ENCODE measurements around the gene MIER2. TPM values are rescaled to one million over a fixed set of nuclear protein-coding genes. Genes with fewer than 3 reads are reported as not detected.

MIER2 gene
- total RNA-seq, 1 donor from 2014 or later = 50.5 TPM

GRCh38 chr19:292951-293350 lies 51.6 kb downstream of the MIER2 start:
- DNase-seq (ENCODE audit: low spot score in 2 of 2, unreplicated experiment in 2 of 2) = no peak
- Mint-ChIP-seq H3K27ac (no peak overlapping the region), H3K4me1 (peaks cover 19% of the 10 kb centered on the region), H3K9me3 (no peaks in the 10 kb centered on the region), H3K36me3 (no peaks in the 10 kb centered on the region), H3K4me3 (peak overlapping the region; percentile 45), H3K27me3 (ENCODE audit: low read depth) (peaks cover 71% of the 10 kb centered on the region)
- TF ChIP-seq CTCF (IDR thresholded peaks at IDR 0.05; ENCODE audit: unreplicated experiment) = no peak

DNA sequence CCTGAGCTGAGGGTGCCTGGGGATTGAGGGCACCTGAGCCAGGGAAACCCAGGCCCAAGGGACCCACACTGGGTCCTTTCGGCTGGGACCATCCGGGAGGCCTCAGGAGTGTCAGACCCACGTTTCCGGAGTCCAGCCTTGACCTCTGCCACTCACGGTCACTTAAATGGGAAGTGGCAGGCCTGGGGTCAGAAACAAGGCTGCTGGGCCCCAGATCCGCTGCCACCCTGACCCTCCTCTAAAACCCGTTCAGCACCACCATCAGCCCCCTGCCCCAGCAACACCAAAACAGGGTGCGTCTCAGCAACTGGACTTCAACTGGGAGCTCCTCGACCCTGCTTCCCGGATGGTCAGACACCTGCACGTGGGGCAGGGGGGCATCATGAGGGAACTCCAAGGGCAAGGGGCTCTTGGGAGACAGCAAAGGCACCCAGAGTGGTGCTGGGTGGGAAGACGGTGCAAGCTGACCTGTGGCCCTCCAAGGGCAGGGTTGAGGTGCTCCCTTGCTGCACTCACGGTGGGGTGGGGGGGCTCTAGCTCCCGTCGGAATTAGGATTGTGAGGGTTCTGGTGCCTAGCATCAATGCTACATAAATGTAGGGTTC lies 52.2 kb downstream of the MIER2 start:
- DNase-seq (ENCODE audit: low spot score in 2 of 2, unreplicated experiment in 2 of 2) = no peak
- Mint-ChIP-seq H3K36me3 (no peaks in the 10 kb centered on the region), H3K9me3 (no peaks in the 10 kb centered on the region), H3K4me1 (peaks cover 19% of the 10 kb centered on the region), H3K4me3 (peak overlapping the region; percentile 45), H3K27ac (no peak overlapping the region), H3K27me3 (ENCODE audit: low read depth) (peaks cover 72% of the 10 kb centered on the region)
- no peak for TF ChIP-seq CTCF (IDR thresholded peaks at IDR 0.05; ENCODE audit: unreplicated experiment)

DNA sequence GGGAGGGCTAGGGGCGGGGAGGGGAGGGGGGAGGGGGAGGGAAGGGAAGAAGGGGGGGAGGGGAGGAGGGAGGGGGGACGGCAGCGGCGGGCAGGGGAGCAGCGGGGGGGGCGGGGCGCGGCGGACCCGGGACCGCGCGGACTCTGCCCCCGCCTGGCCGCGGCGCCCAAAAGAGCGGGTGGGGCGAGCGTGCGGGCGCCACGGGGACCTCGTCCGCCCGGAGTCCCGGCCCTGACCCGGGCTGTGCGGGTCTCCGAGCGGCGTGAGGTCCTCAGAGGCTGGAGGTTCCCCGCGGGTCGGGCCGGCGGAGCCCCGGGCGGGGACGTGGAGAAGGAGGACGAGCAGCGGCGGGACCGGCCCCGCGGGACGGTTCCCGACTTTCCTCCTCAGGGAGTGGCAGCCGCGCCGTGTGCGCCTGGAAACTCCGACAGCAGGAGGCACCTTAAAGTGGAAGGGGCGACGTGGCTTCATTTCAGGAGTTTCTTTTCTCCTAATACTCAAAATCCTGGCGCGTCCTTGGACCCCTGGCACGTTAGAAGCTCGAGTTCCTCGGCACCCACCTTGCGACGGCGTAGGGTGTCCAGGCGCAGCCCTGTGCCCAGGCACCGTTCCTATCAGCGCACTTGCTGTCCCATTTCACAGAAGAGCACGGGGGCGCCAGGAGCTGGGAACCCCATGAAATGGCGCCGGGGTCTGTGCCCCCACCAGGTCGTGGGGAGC lies 52.9 kb downstream of the MIER2 start:
- H3K27ac Mint-ChIP-seq = no peak overlapping the region
- DNase-seq (ENCODE audit: low spot score in 2 of 2, unreplicated experiment in 2 of 2) = no peak
- no peaks in the 10 kb centered on the region for H3K36me3 Mint-ChIP-seq
- H3K4me3 Mint-ChIP-seq = peak overlapping the region; percentile 20
- no peak for TF ChIP-seq CTCF (IDR thresholded peaks at IDR 0.05; ENCODE audit: unreplicated experiment)
- peaks cover 76% of the 10 kb centered on the region for H3K27me3 Mint-ChIP-seq (ENCODE audit: low read depth)
- H3K4me1 Mint-ChIP-seq = peaks cover 19% of the 10 kb centered on the region
- H3K9me3 Mint-ChIP-seq = no peaks in the 10 kb centered on the region

- H3K36me3 Mint-ChIP-seq = no peaks in the 10 kb centered on the region
- no peak for TF ChIP-seq CTCF (IDR thresholded peaks at IDR 0.05; ENCODE audit: unreplicated experiment)
- no peak within 1 kb of the TSS for H3K27ac Mint-ChIP-seq
- peak within 1 kb of the TSS; percentile 51 for H3K4me3 Mint-ChIP-seq
- DNase-seq (ENCODE audit: low spot score in 2 of 2, unreplicated experiment in 2 of 2) = no peak
- peaks cover 71% of the 10 kb centered on the region for H3K27me3 Mint-ChIP-seq (ENCODE audit: low read depth)
- H3K9me3 Mint-ChIP-seq = no peaks in the 10 kb centered on the region
- peaks cover 19% of the 10 kb centered on the region for H3K4me1 Mint-ChIP-seq
Measured at GRCh38 chr19:291006-291521, 53.5 kb downstream of the MIER2 start, which contains the start of gene PLPP2. TSS of gene PLPP2 (minus strand) at chr19:291403. CDS start at chr19:291336, 67 bp downstream.

- Mint-ChIP-seq H3K36me3 (no peaks in the 10 kb centered on the region), H3K4me1 (peaks cover 15% of the 10 kb centered on the region), H3K4me3 (peak overlapping the region; percentile 51), H3K27ac (no peak overlapping the region), H3K27me3 (ENCODE audit: low read depth) (peaks cover 66% of the 10 kb centered on the region), H3K9me3 (no peaks in the 10 kb centered on the region)
- DNase-seq (ENCODE audit: low spot score in 2 of 2, unreplicated experiment in 2 of 2) = no peak
- no peak for TF ChIP-seq CTCF (IDR thresholded peaks at IDR 0.05; ENCODE audit: unreplicated experiment)
Measured at GRCh38 chr19:290372-291005, 54.1 kb downstream of the MIER2 start.
